Mammary epithelial cell (primary cell): ENCODE measurements around the gene PJVK.

ENCODE experiments used
- EZH2 ChIP-seq: IDR thresholded peaks from 2 replicates; pipeline ENCODE4 v1.6.1; 2012; ENCODE audit warnings: low read length, inconsistent platforms, borderline replicate concordance
- TF ChIP-seq, protein P1 (sequence below), 2 donors: IDR thresholded peaks in 1 of 2; conservative IDR thresholded peaks in 1 of 2; 2 replicates each; pipeline ENCODE4 v1.5.1; 2011 to 2012; ENCODE audit warnings: inconsistent platforms in 2 of 2, low read length in 2 of 2, mild to moderate bottlenecking in 2 of 2, control low read depth in 1 of 2, low read depth in 1 of 2; ENCODE audit not compliant: insufficient read depth in 1 of 2; ENCODE audit errors: extremely low read depth in 1 of 2

DNA sequence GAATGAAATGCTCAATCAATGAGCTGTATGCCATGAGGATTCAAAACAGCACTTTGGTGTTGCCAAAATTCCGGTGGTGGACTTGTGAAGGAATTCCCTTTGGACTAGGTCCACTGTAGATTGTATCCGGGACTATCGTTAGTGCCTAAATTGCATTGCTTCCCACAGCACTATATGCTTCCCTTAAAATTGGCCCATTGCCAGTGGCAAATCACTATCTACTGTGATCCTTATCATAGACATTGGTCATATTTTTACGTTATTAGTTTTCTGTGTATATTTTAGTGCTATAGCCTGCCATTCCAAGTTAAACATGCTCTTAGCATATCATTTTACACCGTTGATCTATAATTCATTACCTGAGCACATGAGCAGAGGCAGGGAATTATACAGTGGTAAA, 1.7 kb downstream of the PJVK start:
- TF ChIP-seq, protein P1, sequence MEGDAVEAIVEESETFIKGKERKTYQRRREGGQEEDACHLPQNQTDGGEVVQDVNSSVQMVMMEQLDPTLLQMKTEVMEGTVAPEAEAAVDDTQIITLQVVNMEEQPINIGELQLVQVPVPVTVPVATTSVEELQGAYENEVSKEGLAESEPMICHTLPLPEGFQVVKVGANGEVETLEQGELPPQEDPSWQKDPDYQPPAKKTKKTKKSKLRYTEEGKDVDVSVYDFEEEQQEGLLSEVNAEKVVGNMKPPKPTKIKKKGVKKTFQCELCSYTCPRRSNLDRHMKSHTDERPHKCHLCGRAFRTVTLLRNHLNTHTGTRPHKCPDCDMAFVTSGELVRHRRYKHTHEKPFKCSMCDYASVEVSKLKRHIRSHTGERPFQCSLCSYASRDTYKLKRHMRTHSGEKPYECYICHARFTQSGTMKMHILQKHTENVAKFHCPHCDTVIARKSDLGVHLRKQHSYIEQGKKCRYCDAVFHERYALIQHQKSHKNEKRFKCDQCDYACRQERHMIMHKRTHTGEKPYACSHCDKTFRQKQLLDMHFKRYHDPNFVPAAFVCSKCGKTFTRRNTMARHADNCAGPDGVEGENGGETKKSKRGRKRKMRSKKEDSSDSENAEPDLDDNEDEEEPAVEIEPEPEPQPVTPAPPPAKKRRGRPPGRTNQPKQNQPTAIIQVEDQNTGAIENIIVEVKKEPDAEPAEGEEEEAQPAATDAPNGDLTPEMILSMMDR (conservative IDR thresholded peaks at IDR 0.05 in 1 of 2, IDR thresholded peaks at IDR 0.05 in 1 of 2; ENCODE audit: extremely low read depth in 1 of 2, insufficient read depth in 1 of 2, low read depth in 1 of 2, low read length in 2 of 2) = no peak
- TF ChIP-seq EZH2 = no peak
